GM18498 (cell line): ENCODE measurements around the gene SLAMF9.

Experiments
- ATAC-seq: cut with Tn5 transposase; IDR thresholded peaks from one replicate; pipeline ENCODE4 v1.9.1; 2021; ENCODE audit warnings: mild to moderate bottlenecking, moderate library complexity; ENCODE audit not compliant: unreplicated experiment

SLAMF9 gene

DNA sequence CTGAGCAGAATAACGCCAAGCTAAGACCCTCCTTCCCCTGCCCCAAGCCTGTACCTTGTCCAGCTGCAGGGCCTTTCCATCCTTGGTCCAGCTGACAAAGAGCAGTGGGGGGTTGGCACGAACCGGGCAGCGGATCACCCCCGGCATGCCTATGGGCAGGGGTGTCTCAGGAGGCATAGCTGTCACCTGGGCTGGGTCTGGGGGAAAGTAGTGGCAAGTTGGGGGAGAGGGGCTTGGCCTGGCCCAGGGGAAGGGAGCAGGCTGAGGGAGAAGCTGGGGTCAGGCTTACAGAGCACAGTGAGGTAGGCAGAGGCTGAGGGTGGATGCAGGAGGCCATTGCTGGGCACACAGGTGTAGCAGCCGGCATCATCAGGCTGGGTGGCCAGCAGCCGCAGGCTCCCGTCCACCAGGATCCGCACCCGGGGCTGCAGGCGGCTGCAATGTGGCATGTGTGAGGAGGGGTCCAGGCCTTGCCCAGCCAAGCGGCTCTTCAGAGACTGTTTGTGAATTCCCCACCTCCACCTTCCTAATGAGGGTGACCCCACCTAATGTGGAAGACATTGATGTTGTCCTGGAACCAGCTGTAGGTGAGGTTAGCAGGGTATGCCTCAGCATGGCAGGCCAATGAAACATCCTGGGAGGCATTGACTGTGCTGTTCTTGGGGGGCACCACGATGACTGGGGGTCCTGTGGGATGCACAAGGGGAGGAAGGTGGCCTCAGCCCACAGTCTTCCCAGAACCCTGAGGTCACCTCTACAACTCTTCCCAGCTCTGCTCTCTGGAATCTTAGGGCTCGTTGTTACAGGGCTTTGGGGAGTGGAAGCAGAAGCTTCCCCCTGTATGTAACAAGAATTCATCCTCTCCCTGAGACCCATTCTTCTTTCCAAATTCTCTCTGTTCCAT, 19.6 kb downstream of the SLAMF9 start:
- ATAC-seq: no peak

DNA sequence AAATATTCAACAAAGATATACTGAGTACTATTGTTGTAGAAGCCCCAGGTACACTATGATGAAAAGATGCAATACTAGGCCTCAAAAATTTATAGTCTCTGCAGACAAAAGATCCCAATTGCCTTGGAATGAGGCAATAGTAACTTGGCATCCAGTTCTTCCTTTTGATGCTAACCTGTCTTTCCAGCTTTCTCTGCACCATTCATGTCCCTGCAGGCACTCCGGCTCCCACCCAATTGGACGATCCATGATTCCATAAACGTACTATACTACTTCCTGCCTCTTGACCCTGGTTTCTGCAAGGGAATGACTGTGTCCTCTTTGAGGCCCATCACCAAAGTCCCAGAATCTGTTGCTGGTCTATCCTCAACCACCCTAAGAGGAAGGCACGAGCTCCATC, 20.7 kb downstream of the SLAMF9 start:
- ATAC-seq: no peak

DNA sequence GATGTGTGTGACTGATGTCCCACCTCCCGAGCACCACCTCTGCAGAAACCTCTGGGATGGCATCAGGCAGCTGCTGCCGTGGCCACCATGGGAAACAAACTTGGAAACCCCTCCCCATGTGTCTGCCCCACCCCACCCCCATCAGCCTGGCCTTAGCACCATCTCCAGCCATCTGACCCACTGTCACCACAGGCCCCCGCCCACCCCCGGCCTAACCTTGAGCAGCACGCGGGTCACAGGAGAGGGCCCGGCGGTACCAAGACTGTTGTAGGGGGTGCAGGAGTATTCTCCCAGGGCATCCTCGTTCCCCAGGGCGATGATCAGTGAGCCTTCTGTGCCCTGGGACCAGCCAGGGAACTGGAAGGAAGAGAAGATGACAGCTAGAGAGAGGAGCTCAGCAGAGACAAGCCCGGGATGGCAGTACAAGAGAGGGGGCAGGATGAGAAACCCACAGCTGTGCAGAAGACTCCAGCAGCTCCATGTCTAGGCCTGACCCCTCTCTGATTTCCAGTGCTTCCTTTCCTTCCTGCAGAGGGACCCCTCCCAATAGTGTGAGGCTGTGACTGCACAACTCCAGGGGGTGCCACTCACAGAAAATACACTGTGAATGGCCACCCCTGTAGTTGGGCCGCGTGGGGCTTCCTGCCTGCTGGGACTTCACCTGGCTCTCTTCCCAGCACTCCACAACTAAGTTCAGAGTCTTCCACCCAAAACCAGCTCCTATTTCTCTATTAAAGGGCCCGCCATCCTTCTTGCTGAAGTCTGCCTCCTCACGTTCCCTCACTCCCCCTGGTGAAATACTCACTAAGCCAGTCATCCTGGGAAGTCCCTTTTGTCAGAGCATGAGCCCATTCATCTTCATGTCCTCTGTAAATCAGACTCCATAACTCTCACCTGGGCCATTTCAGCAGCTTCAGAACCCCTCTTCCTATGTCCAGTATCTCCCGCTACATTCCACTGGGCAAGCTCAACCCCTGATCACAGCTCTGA, 21.4 kb downstream of the SLAMF9 start:
- no peak for ATAC-seq

DNA sequence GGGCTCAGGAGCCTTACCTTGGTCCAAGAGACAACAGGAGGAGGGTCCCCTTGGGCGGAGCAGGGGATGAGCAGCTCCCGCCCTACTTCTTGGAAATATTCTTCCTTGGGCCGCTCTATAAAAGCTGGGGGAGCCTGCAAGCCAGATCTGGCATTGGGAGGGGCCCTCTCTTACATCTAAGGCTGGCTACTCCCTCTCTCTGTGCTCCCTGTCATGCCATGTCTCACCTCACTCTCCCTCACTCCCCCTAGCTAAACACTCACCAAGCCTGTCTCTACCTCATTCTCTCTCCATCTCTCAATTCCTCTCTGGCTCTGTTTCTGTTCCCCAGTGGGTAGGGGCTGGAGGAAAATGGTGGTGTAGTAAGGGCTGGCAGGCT, 22.3 kb downstream of the SLAMF9 start:
- ATAC-seq: no peak

DNA sequence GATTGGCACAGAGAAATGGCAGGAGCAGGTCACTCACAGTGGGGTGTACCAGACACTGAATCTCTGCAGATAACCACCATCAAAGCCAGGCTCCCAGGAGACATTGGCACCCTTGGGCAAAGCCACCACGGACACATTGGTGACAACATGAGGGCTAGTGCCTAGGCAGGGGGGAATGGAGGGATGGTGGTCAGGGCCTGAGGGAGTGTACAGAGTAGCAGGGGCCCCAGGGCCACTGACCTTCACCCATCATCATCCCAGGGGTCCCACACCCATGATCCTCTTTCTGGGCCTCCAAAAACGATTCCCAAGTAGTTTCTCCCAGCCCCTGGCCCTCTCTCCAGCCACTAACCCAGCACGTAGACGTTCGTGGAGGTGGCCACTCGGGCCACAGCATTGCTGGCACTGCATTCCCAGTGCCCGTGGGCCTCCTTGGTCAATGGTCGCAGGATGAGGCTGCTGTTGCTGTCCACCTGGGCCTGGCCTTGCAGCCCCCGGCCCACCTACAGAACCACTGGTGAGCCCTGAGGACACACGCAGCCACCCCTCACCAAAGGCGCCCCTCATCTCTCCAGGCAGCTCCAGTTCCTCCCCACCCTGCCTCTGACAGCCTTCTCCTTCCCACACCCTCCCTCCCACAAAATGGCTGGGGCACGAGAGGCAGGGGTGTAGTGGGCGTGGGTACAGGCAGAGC, 22.8 kb downstream of the SLAMF9 start:
- no peak for ATAC-seq

DNA sequence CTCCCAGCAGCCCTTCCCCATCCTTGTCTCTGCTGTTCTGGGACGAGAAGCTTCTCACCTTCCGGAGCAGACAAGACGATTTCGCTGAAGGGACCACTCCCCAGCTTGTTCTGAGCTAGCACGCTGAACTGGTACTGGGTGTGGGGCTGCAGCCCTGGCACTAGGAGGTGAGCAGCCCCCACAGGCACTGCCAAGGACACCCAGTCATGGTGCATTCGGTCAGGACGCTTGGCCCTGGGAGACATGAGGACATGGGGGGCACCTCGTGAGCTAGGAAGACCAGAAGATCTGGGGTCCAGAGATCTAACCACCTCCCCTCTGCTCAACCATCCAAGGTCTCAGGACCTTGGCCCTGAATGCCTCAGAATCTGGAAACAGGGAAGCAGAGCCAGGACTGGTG, 23.4 kb downstream of the SLAMF9 start:
- no peak for ATAC-seq

DNA sequence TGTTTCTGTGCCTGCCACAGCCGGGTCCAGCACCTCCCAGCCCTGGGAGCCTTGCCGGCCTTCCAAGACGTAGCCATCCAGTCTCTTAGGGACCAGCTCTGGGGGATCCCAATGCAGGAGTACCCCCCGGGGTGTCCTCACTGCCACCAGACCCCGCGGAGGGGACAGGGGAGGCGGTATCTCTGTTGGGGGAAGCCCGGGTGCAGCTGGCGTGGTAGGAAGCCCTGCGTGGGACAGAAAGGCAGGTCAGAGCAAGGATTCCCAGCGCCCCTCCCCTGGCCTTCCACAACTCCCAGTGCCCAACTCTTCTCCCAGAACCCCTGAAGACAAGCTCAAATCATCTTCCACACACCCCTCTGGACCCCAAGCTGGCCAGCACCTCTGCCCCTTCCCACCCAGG, 23.8 kb downstream of the SLAMF9 start:
- no peak for ATAC-seq

DNA sequence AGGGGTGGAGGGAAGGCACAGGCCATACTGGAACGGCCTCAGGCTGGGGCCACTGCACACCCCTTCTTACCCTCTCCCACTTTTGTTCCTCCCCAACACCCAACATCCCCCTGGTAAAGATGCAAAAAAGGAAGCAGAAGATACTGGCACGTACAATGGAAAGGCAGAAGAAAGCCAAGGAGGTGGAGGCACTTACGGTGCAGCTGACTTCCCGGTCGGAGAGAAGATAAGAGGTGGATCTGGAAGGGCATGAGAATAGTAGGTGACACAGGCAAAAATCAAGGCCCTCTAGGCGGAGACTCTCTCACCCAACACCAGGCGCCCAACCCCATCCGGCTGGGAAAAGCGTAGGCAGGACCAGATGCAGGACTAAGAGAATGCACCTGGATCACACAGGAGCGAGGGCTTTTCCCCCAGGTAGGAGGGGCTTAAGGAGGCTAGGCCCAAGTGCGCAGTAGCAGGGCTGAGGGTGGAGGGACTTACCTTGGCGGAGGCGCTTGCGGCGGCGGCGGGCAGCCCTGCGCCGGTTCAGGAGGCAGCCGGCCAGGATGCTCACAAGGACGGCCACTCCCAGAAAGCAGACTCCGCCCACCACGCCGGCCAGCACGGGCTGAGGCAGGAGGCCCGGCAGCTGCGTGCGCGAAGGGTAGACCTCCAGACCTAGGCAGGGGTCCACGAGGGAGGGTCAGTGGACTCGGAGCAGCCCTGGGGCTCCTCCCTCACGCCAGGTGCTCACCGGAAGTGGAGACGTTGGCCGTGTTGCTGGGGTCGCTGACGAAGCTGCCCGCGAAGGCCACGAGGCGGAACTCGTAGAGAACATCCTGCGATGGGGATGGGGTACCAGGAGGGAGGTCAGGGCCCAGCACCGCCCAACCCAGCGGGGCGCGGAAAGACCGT, 24.6 kb downstream of the SLAMF9 start:
- no peak for ATAC-seq

DNA sequence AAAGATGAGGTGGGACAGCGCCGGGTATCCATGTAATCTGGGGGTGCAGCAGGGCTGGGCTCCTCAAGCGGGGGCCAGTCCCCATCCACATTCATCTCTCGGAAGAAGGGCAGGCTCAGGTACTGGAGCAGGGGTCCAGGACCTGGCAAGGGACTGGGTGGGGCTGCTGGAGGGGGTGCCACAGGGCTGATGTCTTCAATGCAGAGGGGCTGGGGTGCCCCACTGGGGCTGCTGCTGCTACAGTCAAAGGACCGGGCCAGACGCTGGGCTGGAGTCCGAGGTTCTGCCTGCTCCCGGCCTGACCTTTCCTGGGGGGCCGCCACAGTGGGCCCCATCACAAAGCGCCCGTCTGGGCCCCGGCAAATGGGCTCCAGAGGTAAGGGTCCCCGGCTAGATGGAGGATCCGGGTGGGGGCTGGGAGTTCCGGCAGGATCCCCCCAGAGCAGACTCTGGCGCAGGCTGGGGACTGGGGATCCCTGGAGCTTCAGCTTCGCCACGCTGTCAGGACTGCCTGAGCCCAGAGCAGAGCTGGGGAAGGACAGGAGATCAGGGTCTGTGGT, 25.5 kb downstream of the SLAMF9 start:
- ATAC-seq: no peak

DNA sequence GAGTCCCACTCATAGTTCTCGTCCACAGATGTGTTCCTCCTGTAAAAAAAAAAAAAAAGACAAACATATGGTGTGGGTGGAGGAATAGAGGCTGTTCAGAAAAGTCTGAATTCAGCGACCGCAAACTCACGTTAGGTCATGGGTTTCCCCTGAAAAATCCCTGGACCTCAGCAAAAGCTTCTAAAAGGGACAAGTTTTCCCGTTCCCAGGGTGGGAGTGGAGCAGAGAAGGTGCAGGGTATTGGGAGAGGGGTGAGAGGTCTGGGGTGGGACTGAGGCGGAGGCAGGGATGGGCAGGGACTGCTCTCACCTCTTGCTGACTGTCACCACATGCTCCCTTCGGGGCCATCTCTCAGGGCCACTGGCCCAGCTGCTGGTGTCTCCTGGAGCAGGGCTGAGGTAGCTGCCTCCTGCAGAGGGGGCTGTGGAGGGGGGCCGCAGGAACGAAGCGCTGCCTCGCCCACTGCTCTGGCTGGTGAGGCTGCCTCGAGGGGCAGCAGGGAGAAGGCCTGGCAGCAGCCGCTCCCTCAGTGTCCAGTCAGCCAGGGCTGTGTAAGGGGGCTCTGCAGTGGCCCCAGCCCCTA, 26.1 kb downstream of the SLAMF9 start:
- no peak for ATAC-seq

DNA sequence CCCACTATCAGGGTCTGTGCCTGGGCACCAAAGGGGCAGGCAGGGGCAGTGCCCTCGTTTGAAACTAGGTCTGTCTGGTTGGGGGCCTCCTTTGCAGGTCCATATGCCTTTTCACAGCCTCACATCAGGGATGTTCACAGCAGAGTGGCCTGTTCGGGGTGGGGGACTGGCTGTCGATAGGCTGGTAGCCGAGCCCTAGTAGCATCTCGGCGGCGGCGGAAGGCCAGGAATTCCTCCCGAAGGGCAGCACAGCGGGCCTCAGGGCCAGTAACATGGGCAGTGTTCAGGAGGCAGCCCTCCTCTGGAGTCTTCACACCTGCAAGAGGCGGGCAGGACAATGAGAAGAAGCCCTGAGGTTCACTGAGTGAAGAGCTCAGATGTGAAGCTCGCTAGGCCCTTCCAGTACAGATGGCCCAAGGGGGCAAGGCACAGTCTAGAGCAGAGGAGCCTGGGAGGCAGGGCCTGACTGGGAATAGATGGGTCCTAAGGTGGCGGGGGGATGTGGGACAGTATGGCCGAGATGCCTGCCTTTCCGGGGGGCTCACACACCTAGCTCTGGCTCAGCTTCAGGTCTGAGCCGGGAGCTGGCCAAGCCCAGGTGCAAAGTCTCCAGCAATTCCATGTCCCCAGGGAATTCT, 26.7 kb downstream of the SLAMF9 start:
- ATAC-seq: no peak

DNA sequence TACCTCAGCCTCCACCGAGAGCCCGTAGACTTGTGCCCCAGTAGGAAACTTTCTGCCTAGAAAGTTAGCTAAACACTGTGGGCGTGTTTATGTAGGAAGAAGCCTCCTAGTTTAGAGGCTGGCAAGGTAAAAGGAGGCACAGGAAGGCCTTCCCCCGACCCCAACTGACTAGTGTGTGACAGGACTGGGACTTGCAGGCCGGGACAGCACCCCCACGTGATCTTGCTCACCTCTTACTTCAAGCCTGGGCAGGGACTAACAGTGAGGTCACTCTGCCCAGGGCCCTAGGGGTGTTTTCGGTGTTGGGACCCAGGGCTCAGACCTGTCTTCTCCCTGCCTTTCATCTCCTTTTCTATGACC, 28.3 kb downstream of the SLAMF9 start:
- ATAC-seq: no peak

DNA sequence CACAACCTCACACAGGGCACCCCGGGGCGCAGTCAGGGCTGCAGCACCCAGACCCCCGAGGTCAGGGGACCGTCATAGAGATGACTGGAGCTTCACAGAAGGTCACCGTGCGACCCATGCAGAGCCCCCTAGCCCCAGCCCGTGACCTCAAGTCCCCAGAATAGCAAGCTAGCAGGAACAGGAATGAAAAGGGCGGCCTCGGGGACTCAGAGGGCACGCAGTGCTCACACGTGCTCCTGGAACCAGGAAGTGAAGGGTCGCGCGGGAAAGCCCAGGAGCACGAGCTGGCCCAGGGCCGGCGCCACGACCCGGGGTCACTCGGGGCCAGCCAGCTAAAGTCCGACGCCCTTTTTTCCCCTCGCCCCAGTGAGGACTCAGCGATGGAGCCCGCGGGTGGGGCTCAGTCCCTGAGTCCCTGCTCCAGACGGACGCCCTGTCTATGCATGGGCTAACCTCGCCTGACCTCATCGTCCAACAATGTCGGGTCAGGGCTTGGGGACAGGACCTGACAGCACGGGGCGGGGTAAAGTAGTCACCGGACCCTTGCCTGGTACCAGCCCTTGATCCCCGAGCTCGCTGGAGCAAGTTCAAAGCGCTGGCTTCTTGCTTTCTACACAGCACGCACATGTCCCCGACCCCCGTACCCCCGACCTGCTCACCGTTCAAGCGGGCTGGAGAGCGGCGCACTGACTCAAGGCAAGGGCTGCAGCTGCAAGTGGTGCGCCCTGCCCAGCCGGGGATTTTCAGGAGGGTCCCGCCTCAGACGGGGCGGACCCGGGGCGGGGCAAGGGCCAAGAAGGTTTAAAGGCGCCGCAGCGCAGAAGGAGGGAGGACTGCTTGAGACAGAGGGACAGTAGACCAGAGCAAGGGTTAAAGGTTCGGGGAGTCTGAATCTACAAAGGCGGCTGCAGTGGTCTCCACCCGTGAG, 29.0 kb downstream of the SLAMF9 start, which contains the start of gene TAGLN2:
TSS of gene TAGLN2 (minus strand) at position 717 of the 928 bp plus-strand sequence. CDS start 4,998 bp downstream, outside the sequence.
- ATAC-seq: peak; percentile 65

DNA sequence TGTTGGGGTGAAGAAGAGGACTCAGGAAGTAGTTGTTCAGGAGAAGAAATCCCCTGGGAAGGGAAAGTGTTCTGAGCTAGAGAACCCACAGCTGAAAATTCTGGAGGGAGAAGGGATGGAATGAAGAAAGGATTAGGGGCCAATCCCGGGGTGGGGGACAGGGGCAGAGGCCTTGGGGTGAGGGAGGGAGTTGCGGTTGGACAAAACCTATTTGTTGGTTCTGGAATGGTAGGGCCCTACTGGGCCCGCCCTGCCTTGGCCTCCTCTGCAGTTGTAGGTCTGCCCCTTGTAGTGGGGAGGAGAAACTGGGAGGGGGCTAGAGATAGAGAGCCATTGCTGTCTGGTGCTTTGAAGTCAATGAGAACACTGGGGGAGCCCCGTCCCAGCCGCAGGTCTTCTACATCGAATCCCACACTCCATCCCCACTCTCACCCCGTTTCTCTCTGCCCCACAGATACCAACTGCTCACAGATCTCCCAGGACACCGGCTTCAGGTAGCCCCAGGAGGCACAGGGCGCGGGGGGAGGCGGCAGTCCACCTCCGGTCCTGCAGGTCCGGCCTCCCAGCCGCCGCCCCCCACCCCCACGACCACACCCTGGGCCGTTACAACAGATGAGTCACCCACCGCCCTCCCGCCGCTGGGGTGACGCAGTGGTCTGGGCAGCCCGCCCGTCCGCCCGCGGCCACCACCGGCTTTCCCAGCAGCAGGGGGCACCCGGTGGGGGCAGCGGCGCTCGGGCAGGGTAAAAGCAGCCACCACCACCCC, 29.8 kb downstream of the SLAMF9 start:
- ATAC-seq: peak; percentile 11

DNA sequence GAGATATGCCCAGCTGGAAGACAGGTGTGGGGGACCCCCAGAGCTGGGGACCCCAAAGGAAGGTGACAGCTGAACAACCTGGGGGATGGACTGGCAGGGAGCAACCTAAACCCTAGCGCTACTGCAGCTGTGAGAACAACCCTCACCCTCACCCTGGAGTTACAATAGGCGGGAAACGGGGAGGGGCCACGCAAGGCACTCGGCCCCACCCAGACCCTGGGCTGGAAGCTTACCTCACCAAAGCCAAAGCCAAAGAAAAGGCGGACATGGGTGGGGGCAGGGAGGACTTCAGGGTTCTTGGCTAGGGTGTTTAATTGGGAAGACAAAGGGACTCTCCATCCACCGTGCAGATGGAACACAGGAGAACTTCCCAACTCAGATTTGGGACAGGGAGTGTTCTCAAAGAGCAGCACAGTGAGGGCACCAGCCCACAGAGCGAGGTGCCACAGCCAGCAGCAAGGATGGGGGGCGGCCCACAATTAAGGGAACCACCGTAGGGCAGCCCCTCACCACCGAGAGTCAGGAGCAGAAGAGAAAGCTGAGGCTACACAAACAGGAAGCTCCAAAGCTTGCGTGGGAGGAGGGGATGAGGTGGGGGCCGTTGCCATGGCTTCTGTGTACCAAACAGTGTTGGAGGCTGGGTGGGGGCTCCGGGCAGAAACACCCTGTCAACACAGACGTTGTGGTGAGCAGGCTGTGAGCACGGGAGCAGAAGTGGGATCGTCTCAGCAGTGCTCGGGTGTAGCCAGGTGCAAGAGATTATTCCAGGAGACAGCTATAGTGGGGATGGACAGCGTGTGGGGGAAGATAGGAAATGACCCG, 30.6 kb downstream of the SLAMF9 start:
- ATAC-seq: peak; percentile 32

DNA sequence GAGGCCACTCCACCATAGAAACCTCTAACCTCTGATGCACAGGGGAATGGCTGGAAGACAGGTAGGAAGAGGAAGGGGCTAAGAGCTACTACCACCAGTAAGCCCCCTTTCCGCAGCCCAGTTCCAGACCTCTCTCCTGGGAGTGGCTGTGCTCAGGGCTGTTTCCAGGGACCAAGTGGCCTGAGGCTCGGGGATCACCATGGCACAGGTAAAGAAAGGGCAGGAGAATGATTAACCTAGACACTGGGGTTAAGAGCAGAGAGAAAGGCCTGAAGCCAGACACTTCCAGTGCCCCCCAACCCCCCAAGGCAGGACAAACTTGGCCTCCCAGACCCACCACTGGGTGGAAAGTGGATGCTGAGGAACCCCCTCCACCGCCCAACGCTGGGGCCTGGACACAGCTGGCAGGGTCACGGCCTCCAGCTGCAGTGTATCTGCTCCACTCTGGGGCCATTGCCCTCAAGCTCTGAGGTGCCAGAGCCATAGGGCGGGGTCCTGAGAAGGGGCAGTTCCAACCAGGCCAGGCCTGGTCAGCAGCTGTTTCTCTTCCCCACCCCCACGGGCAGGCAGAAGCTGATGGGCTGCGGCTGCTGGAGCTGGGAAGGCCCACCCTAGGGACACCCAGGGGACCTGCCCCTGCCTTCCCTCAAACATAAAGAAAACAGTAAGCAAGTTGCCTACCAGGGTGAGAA, 31.4 kb downstream of the SLAMF9 start:
- ATAC-seq: no peak
